Measurements from ENCODE around the gene SLX4.

The SLX4 gene

DNA sequence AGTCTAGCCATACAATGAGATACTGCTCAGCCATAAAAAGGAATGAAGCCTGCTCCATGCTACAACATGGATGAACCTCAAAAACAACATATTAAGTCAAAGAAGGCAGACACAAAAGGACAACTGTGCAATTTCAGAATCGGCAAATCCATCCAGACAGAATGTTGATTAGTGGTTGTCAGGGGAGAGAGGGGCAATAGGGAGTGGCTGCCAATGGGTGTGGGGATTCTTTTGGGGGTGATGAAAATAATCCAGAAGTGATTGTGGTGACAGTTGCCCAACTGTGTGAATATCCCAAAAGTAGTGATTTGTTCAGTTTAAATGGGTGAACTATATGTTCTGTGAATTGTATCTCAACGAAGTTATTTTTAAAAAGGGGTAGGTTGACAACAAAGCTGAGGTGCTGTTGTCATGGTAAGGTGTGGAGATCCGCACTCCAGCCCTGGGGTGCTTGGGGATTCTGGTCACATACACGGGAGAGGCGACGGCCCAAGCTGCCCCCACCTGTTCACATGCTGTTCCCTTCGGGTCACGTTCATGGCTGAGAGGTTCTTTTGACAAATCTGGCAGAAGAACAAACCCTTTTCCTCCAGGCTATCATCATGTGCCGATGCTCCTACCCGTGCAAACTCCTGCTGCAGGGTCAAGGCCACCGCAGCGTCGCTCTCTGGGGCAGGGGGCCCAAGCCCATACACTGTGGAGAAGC is 9.6 kb downstream of the SLX4 start:
- DNase-seq = no peak

DNA sequence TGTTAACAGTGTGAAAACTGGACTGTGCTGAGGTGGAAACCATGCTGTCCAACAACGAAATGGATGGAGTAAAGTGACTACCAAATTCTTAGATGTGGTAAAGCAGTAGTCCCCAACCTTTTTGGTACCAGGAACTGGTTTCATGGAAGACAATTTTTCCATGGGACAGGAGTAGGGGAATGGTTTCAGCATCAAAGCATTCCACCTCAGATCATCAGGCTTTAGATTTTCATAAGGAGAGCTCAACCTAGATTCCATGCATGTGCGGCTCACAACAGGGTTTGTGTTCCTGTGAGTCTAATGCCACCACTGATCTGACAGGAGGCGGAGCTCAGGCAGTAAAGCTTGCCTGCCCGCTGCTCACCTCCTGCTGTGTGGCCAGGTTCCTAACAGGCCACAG is 11.5 kb downstream of the SLX4 start:
- DNase-seq = no peak

DNA sequence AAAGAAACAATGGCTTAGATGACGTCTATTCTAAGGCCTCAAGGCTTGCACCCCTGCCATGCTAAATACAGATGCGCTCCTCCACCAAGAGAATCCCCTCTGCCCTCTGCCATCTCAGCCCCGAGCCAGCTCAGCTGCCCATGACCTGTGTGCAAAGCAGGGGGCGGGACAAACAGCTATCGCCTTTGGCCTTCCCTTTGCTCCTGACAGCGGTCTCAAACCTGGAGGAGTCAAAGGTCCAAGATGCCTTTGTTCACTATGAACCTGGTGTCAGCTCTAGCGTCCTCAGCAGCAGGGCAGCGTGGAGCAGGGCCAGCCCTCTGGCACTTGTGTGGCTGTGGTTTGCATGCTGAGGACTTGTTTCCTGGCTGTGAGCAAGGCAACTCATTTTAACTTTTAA is 12.3 kb downstream of the SLX4 start:
- no peak for DNase-seq

DNA sequence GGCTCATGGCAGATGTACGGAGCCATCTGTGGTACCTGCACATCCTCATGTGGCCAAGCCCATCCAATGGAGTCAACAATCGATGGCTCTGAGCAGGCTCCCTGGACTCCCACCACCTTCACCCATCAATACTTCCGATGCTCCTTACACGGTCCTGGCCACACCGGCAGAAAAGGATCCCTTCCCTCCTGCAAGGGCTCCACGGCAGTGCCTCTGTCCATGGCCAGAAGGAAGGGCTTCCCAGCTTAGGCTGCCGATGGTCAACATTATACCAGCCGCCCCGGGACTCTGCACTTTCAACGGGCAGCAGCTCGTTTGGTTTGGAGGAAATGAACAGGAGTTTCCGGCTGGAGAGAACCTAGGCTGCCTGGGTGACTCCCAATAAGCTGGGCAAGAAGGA is 13.2 kb downstream of the SLX4 start:
- DNase-seq = no peak

DNA sequence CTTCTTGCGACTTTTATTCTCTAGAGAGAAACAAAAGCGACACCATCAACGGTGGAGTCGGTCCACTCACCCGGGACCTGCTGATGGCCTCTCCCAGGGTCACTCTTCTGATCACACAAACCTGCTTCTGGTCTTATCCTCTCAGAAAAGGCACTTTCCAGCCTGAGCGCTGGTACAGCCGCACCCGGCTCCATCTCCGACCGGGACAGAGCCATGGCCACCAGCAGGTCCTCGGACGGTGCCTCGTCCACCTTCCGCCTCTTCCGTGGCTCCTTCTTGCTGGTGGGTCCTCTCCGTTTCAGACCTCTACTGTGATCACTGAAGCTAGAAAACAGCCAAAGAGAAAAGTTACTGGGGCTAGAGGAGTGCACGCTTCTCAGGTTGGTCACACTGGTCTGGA is 13.7 kb downstream of the SLX4 start:
- no peak for DNase-seq

- no peak for DNase-seq
Measured at GRCh38 chr16:3597226-3597625, 14.2 kb downstream of the SLX4 start.

DNA sequence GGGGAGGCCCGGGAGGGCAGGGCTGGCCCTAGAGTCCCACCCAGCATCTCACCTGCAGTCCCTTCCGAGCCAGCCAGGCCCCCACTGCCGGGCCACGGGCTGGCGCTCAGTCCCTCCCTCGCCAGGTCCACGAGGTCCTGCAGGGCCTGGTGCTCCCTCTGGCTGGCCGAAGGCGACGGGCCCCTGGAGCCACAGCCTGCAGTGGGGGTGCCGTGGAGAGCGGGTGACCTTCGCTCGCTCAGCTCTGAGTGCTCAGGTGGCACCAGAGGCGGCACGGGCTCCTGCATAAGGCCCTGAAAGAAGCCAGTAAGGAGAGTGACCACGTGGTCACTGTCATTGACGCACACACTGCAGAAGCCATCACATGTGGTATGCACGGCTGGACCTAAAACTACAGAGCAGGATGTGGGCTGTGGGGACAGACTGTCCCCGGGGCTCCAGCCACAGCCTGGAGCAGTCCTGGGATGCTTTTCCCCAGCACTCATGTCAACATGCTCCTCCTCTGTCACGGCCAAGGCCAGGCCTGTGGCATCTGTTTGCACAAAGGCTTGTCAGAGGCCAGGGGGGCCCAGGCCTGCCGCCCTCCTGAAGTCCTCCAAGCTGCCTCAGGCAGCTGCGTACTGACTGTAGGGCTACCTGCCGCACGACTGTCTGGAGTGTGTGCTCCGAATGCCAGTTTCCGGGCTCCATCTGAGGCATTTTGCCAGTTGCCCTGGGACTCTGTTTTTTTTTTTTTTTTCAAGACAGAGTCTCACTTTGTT is 15.1 kb downstream of the SLX4 start:
- no peak for DNase-seq

DNA sequence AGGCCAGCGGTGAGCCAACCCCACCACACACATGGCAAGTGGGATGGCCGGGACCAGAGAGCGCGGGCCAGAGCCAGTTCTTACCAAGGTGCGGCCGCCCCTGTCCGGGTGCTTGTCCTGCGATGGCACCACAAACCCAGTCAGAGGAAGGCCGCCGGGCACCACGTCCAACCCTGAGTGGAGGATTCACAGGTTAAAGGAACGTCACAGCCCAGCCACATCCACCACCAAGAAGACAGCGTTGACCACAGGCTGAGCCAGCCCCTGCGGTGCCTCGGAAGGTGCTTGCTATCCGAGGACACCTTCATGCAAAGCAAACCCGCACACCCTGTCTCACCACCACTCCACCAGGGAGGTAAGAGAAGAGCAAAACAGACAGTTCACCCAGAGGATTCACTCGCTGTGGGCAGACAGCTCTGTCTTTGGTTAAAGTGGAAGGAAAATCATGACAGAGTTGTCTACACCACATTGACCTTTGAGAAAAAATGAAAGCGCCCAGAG is 15.8 kb downstream of the SLX4 start:
- no peak for DNase-seq

- DNase-seq = no peak
Measured at GRCh38 chr16:3595110-3595486, 16.3 kb downstream of the SLX4 start.

GRCh38 chr16:3594316-3595109 is 16.9 kb downstream of the SLX4 start:
- no peak for DNase-seq

- no peak for DNase-seq
Measured at GRCh38 chr16:3592559-3592958, 18.8 kb downstream of the SLX4 start.

- DNase-seq = no peak
Measured at GRCh38 chr16:3591991-3592390, 19.4 kb downstream of the SLX4 start.

DNA sequence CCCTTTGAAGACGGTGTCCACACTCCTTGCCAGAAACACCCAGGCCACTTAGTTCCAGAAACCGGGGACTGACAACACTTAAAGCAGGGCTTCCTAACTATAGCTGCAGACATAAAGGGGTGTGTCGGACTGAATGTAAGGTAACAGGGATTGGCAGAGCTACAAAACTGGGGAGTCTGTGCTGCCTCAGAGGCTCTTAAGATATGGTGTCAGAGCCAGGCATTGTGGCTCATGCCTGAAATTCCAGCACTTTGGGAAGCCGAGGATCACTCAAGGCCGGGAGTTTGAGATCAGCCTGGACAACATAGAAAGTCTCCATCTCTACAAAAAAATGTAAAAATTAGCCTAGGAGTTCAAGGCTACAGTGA is 20.0 kb downstream of the SLX4 start:
- DNase-seq = no peak

- DNase-seq = no peak
Measured at GRCh38 chr16:3590736-3591435, 20.5 kb downstream of the SLX4 start.

GRCh38 chr16:3589991-3590701 is 21.3 kb downstream of the SLX4 start:
- no peak for DNase-seq

DNA sequence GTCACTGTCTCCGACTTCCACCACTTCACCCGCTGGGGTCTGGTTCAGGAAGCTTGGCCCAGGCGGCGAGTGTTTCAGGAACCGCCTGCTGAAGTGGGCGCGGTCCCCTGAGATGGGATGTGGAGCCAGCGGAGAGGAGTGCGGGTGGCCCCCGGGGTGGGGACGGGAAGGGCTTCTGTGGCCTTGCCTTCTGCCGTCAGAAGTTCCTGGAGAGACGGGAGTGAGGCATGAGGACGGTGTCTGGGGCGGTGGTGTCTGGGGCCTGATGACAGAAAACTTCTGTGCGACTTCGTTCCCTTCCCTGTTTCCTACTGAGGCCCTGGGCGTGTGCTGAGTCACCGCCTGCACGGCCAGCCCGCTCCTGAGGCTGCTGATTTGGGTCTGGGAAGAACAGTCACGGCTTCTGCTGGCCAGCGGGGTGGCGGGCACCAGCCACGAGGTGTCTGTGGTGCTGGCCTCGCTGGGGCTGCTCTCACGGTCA is 21.9 kb downstream of the SLX4 start:
- DNase-seq = no peak

DNA sequence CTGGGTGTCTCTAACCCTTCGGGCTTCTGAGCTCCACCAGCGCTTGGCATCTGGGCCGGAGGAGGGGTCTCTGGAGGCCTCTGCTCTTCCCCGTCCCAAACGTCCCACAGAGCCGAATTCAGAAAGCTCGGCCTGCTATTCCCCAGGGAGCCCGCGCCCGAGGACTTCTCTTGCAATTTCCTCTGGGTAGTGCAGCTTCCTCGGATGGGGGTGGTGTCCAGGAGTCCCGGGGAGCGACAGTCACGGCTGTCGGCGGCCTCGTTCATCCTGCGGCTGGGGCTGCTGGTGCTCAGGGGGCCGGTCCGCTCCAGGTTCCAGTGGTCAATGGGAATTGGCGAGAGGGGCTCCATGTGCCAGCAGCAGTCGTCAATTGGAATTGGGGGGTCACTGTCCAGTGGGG is 22.4 kb downstream of the SLX4 start:
- no peak for DNase-seq

DNA sequence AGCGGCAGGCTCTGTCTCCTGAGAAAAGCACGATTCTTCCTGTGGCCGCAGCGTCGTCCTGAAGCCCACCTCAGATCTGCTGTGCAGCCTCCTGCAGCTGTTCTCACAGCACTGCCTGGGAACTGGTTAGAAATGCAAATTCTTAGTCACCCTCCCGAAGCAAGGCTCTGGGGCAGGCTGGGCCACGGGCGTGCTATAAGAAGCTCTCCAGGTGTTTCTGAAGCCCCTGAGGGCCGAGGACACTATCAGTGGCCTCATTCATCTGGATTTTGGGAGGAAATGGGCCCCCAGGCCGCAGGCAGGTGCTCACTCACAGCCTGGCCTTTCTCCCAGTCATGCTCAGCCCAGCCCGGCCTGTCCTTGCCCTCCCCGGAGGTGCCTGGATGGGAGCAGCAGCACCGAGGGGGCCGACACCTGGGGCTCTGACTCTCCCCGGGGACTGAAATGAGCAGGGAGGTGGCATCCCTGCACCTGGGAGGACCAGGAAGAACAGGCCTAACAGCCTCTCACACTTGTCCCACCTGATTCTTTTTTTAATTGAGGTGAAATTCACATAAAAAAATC is 23.8 kb downstream of the SLX4 start:
- DNase-seq = no peak

DNA sequence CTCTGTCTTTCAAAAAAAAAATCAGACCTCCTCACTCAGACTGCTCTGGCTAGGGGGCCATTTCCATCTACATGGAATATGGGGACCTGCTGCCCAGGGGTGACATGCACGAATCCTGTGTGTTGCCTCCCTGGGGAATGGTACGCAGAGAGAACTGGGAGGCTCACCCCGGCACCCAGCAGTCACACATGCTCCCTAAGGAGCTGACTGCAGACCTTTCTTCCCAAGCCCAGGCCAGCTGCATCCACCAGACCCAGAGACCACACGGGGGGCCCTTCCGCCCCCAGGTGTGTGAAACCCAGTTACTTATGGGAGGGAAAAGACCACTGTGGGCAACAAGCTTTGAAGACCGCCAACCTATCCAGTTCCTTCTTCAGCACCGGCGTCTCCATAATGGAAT is 27.0 kb downstream of the SLX4 start:
- no peak for DNase-seq

GRCh38 chr16:3583303-3584038 is 27.9 kb downstream of the SLX4 start:
- DNase-seq = no peak

Data from effector CD4-positive, alpha-beta T cell (primary cell).